Measurements from ENCODE around the gene TXN. TPM values are rescaled to one million over a fixed set of nuclear protein-coding genes. Genes with fewer than 3 reads are reported as not detected.
"Not testable (repeated sequence)": the region's sequence is repeated elsewhere in the genome, so short reads cannot be mapped to it uniquely, and the experiment has no call there.

The TXN gene
- total and polyA plus RNA-seq, 2 experiments from 2014 or later = 223 to 952 TPM

DNA sequence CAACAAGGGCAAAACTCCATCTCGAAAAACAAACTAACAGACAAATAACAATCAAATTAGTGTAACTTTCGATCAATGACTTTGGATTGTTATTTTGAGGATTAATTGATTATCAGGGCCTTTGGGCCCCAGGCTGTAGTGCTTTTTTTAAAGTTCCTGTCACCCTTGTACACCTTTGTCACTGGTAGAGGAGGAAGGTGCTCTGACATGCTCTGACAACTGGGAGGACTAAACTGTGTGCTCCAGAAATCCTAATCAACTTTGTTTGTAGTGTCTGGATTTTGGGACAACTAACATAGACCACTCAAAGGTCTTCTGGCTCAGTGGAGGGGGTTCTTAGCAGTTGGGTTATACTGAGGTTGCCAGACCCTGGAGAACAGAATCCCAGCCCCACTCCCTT, 1.8 kb downstream of the TXN start:
- peak overlapping the region; percentile 96 for H3K27ac ChIP-seq
- no peaks in the 10 kb centered on the region for H3K9me3 ChIP-seq (ENCODE audit: low read depth)
- H3K4me2 ChIP-seq (ENCODE audit: unreplicated experiment) = peak overlapping the region; percentile 88
- H3K4me3 ChIP-seq = peak overlapping the region; percentile 87
- no peaks in the 10 kb centered on the region for H3K27me3 ChIP-seq (replicated peaks; ENCODE audit: insufficient read depth)
- no peak for DNase-seq
- in situ Hi-C loops (cut with MboI) = no loop called here
- H3K4me1 ChIP-seq (ENCODE audit: insufficient read depth) = peaks cover 35% of the 10 kb centered on the region
- H4K20me1 ChIP-seq (ENCODE audit: insufficient read depth) = peaks cover 27% of the 10 kb centered on the region
- peaks cover 67% of the 10 kb centered on the region for H3K79me2 ChIP-seq (ENCODE audit: insufficient read depth)
- no peak overlapping the region for H2AFZ ChIP-seq
- 44% methylated on average over 2 of the region's 2 CpGs for WGBS, 2 experiments (ENCODE audit: low coverage in 1 of 2, low lambda C conversion rate in 2 of 2, missing lambda C conversion rate in 2 of 2)
- H3F3A ChIP-seq (ENCODE audit: insufficient read depth) = 0 out of 2 replicates have a peak, but pooled peaks cover 25% of the 10 kb centered on the region
- H3K9ac ChIP-seq = peak overlapping the region; percentile 95
- H3K9me2 ChIP-seq (ENCODE audit: insufficient read depth) = no peaks in the 10 kb centered on the region
- peaks cover 17% of the 10 kb centered on the region for H3K36me3 ChIP-seq (ENCODE audit: low read depth)
- no peak for TF ChIP-seq EZH2 (IDR thresholded peaks at IDR 0.05; ENCODE audit: insufficient read depth, poor library complexity, severe bottlenecking)
- TF ChIP-seq EZH2phosphoT487 (IDR thresholded peaks at IDR 0.05; ENCODE audit: insufficient read depth, low read depth) = no peak

DNA sequence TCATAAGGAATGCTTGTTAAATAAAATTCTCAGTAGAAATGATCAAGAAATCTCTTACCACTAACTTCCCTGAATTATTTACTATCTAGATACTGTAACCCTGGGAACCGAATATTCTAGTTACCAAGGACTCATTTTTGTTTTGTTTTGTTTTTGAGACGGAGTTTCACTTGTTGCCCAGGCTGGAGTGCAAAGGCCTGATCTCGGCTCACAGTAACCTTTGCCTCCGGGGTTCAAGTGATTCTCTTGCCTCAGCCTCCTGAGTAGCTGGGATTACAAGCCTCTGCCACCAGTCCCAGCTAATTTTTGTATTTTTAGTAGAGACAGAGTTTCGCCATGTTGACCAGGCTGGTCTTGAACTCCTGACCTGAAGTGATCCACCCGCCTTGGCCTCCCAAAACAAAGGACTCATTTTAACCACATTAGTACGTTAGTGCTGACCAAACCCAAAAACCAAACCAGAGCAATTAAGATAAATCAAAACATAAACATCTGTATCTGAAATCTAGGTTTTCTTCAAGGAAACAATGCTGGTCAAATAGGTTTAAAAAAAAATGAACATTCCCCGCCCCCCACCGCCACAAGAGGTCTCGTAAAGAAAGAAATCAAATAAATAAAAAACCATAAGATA, 3.7 kb downstream of the TXN start:
- peak; percentile 44 for DNase-seq
- Histone ChIP-seq H3K27me3 (replicated peaks; ENCODE audit: insufficient read depth) (no peaks in the 10 kb centered on the region), H3K79me2 (ENCODE audit: insufficient read depth) (peaks cover 86% of the 10 kb centered on the region), H3K4me1 (ENCODE audit: insufficient read depth) (peaks cover 28% of the 10 kb centered on the region), H3K4me2 (ENCODE audit: unreplicated experiment) (peak overlapping the region; percentile 88), H4K20me1 (ENCODE audit: insufficient read depth) (peaks cover 27% of the 10 kb centered on the region), H3K27ac (peak overlapping the region; percentile 44), H3K36me3 (ENCODE audit: low read depth) (peaks cover 34% of the 10 kb centered on the region), H2AFZ (no peak overlapping the region), H3K9me3 (ENCODE audit: low read depth) (no peaks in the 10 kb centered on the region), H3K9me2 (ENCODE audit: insufficient read depth) (no peaks in the 10 kb centered on the region), H3K9ac (peak overlapping the region; percentile 95), H3F3A (ENCODE audit: insufficient read depth) (0 out of 2 replicates have a peak, but pooled peaks cover 21% of the 10 kb centered on the region), H3K4me3 (peak overlapping the region; percentile 87)
- 54 to 57% methylated on average over 10 of the region's 10 CpGs for WGBS, 2 experiments (ENCODE audit: low coverage in 1 of 2, low lambda C conversion rate in 2 of 2, missing lambda C conversion rate in 2 of 2)
- in situ Hi-C loops (cut with MboI) = no loop called here
- no peak for TF ChIP-seq EZH2phosphoT487 (IDR thresholded peaks at IDR 0.05; ENCODE audit: insufficient read depth, low read depth)
- no peak for TF ChIP-seq EZH2 (IDR thresholded peaks at IDR 0.05; ENCODE audit: insufficient read depth, poor library complexity, severe bottlenecking)

DNA sequence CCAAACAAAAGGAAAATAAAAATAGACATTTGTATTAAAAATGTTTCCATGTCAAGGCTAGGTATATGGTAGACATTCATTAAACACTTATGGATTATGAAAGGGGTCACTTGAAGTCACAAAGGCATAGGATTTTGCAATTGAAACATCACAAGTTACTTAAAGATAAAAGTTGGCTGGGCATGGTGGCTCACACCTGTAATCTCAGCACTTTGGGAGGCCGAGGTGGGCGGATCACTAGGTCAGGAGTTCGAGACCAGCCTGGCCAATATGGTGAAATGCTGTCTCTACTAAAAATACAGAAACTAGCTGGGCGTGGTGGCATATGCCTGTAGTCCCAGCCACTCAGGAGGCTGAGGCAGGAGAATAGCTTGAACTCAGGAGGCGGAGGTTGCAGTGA, 4.5 kb downstream of the TXN start:
- peaks cover 40% of the 10 kb centered on the region for H3K36me3 ChIP-seq (ENCODE audit: low read depth)
- H3K9me2 ChIP-seq (ENCODE audit: insufficient read depth); H3K27ac ChIP-seq; H3K27me3 ChIP-seq (replicated peaks; ENCODE audit: insufficient read depth); H3K9ac ChIP-seq; H3K9me3 ChIP-seq (ENCODE audit: low read depth); H2AFZ ChIP-seq; H3K4me3 ChIP-seq; in situ Hi-C loops (cut with MboI); DNase-seq: not testable (repeated sequence)
- H3F3A ChIP-seq (ENCODE audit: insufficient read depth) = 0 out of 2 replicates have a peak, but pooled peaks cover 16% of the 10 kb centered on the region
- H3K4me2 ChIP-seq (ENCODE audit: unreplicated experiment) = peak overlapping the region; percentile 88
- WGBS, 2 experiments (ENCODE audit: low coverage in 1 of 2, low lambda C conversion rate in 2 of 2, missing lambda C conversion rate in 2 of 2) = 97 to 99% methylated on average over 5 of the region's 5 CpGs
- H3K4me1 ChIP-seq (ENCODE audit: insufficient read depth) = peaks cover 20% of the 10 kb centered on the region
- peaks cover 95% of the 10 kb centered on the region for H3K79me2 ChIP-seq (ENCODE audit: insufficient read depth)
- peaks cover 27% of the 10 kb centered on the region for H4K20me1 ChIP-seq (ENCODE audit: insufficient read depth)

DNA sequence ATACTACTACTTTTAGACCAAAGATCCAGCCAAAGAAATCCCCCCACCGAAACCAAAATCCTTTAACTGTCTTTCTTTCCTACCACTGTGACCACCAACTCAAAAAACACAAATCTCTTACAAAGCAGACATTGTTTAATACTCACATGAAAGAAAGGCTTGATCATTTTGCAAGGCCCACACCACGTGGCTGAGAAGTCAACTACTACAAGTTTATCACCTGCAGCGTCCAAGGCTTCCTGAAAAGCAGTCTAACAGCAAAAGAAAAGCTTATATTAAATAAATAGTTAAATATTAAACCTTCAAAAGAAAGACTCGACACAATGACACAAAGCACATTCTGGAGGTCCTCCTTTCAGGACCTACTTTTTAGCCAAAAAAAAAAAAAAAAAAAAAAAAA, 5.1 kb downstream of the TXN start:
- H3K79me2 ChIP-seq (ENCODE audit: insufficient read depth) = peaks cover 100% of the 10 kb centered on the region
- H3K4me2 ChIP-seq (ENCODE audit: unreplicated experiment) = no peak overlapping the region
- peaks cover 46% of the 10 kb centered on the region for H3K36me3 ChIP-seq (ENCODE audit: low read depth)
- no peaks in the 10 kb centered on the region for H3K9me2 ChIP-seq (ENCODE audit: insufficient read depth)
- H3K27me3 ChIP-seq (replicated peaks; ENCODE audit: insufficient read depth) = no peaks in the 10 kb centered on the region
- TF ChIP-seq EZH2phosphoT487 (IDR thresholded peaks at IDR 0.05; ENCODE audit: insufficient read depth, low read depth) = no peak
- TF ChIP-seq EZH2 (IDR thresholded peaks at IDR 0.05; ENCODE audit: insufficient read depth, poor library complexity, severe bottlenecking) = no peak
- H3K27ac ChIP-seq = no peak overlapping the region
- in situ Hi-C loops (cut with MboI) = no loop called here
- H3K9me3 ChIP-seq (ENCODE audit: low read depth) = no peaks in the 10 kb centered on the region
- peaks cover 20% of the 10 kb centered on the region for H3K4me1 ChIP-seq (ENCODE audit: insufficient read depth)
- H4K20me1 ChIP-seq (ENCODE audit: insufficient read depth) = peaks cover 27% of the 10 kb centered on the region
- WGBS, 2 experiments (ENCODE audit: low coverage in 1 of 2, low lambda C conversion rate in 2 of 2, missing lambda C conversion rate in 2 of 2) = 98 to 100% methylated on average over 4 of the region's 4 CpGs
- H3F3A ChIP-seq (ENCODE audit: insufficient read depth) = 0 out of 2 replicates have a peak, but pooled peaks cover 16% of the 10 kb centered on the region
- no peak overlapping the region for H3K4me3 ChIP-seq
- no peak overlapping the region for H2AFZ ChIP-seq
- no peak for DNase-seq
- H3K9ac ChIP-seq = no peak overlapping the region

All from GM23248 (cell line).